Left lung (tissue), 10 donors: Measurements from ENCODE around the gene ZNF407. TPM values are rescaled to one million over a fixed set of nuclear protein-coding genes. Genes with fewer than 3 reads are reported as not detected.

ENCODE experiments used
- ATAC-seq: fragments of 200-7000 bp; cut with Tn5 transposase; one replicate; pipeline ENCODE4 v1.9.1; 2020; ENCODE audit warnings: moderate library complexity
- DNase-seq, 4 donors: peaks; one replicate each; pipeline ENCODE4 v3.0.0-alpha.2; 2013 to 2020
- H3K27ac ChIP-seq, 2 donors: fragments of 200-600 bp; sonication (generic) in 1 of 2; one replicate each; pipeline versions ENCODE4 v1.5.0 to v1.8.0; 2020 to 2021
- H3K27me3 ChIP-seq, 2 donors: fragments of 200-600 bp; sonication (generic) in 1 of 2; one replicate each; pipeline versions ENCODE4 v1.5.0 to v1.8.0; 2020 to 2021
- H3K36me3 ChIP-seq, 2 donors: fragments of 200-600 bp; sonication (generic) in 1 of 2; one replicate each; pipeline versions ENCODE4 v1.5.0 to v1.8.0; 2020 to 2021
- H3K4me1 ChIP-seq, 2 donors: fragments of 200-600 bp; one replicate each; pipeline ENCODE4 v1.8.0; 2021
- H3K4me3 ChIP-seq, 2 donors: fragments of 200-600 bp; sonication (generic) in 1 of 2; one replicate each; pipeline versions ENCODE4 v1.5.0 to v1.8.0; 2020 to 2021; ENCODE audit warnings: mild to moderate bottlenecking in 1 of 2
- H3K9me3 ChIP-seq, 2 donors: fragments of 200-600 bp; sonication (generic) in 1 of 2; one replicate each; pipeline versions ENCODE4 v1.5.0 to v1.8.0; 2020 to 2021
- intact Hi-C, 2 donors: fragments of 100-400 bp; cut with DNase I; formaldehyde crosslinking; loops; one replicate each; pipeline versions ENCODE4 v1.11.2 to v1.14.2; 2022
- polyA plus RNA-seq, 6 donors: library from polyadenylated mRNA; unstranded; fragments of 120-200 nt; gene quantifications; one replicate each; pipeline ENCODE4 v1.2.1, GENCODE V29; 2013; ENCODE audit not compliant: insufficient read length in 6 of 6
- total RNA-seq, 2 donors: library from RNA; stranded (reverse); fragmentation: NEBNext Ultra II Directional; extraction: Animal tissue kit (Norgen Biotek cat#: 25700); gene quantifications; one replicate each; pipeline ENCODE4 v1.2.1, GENCODE V29; 2021
- TF ChIP-seq, protein P1 (sequence below), 2 donors: fragments of 200-600 bp; sonication (generic) in 1 of 2; IDR thresholded peaks; one replicate each; pipeline versions ENCODE4 v1.5.0 to v1.8.0; 2021; ENCODE audit warnings: antibody characterized with exemption in 2 of 2
- donor health status: DM: no; HTN: yes; CAD: no.
- donor health status: DM: no; HTN: no; CAD: no.

Gene ZNF407
- total and polyA plus RNA-seq, 8 donors: 10.3 to 16.7 (median 11.3) TPM

- ATAC-seq: no peak
- H3K4me3 ChIP-seq: no peak overlapping the region
- intact Hi-C loops: no loop called here
- no peak overlapping the region for H3K27ac ChIP-seq
- TF ChIP-seq, protein P1, sequence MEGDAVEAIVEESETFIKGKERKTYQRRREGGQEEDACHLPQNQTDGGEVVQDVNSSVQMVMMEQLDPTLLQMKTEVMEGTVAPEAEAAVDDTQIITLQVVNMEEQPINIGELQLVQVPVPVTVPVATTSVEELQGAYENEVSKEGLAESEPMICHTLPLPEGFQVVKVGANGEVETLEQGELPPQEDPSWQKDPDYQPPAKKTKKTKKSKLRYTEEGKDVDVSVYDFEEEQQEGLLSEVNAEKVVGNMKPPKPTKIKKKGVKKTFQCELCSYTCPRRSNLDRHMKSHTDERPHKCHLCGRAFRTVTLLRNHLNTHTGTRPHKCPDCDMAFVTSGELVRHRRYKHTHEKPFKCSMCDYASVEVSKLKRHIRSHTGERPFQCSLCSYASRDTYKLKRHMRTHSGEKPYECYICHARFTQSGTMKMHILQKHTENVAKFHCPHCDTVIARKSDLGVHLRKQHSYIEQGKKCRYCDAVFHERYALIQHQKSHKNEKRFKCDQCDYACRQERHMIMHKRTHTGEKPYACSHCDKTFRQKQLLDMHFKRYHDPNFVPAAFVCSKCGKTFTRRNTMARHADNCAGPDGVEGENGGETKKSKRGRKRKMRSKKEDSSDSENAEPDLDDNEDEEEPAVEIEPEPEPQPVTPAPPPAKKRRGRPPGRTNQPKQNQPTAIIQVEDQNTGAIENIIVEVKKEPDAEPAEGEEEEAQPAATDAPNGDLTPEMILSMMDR (IDR thresholded peaks at IDR 0.05): no peak
- no peaks in the 10 kb centered on the region for H3K9me3 ChIP-seq
- no peaks in the 10 kb centered on the region for H3K4me1 ChIP-seq
- peaks cover 0 to 17% of the 10 kb centered on the region in 2 donors for H3K36me3 ChIP-seq
- no peaks in the 10 kb centered on the region for H3K27me3 ChIP-seq
- no peak for DNase-seq
Measured at GRCh38 chr18:74651327-74652128, 53.9 kb downstream of the ZNF407 start.

- Histone ChIP-seq H3K4me1 (no peaks in the 10 kb centered on the region), H3K9me3 (no peaks in the 10 kb centered on the region), H3K27ac (no peak overlapping the region), H3K27me3 (no peaks in the 10 kb centered on the region), H3K4me3 (no peak overlapping the region), H3K36me3 (peaks cover 0 to 8% of the 10 kb centered on the region in 2 donors)
- intact Hi-C loops: no loop called here
- TF ChIP-seq, protein P1 (IDR thresholded peaks at IDR 0.05): peak; percentile 33 to 48
- ATAC-seq (peak; percentile 66), DNase-seq (peak in 2 of 4 donors; percentile 13 to 36)
Measured at GRCh38 chr18:74652392-74652988, 54.8 kb downstream of the ZNF407 start.

DNA sequence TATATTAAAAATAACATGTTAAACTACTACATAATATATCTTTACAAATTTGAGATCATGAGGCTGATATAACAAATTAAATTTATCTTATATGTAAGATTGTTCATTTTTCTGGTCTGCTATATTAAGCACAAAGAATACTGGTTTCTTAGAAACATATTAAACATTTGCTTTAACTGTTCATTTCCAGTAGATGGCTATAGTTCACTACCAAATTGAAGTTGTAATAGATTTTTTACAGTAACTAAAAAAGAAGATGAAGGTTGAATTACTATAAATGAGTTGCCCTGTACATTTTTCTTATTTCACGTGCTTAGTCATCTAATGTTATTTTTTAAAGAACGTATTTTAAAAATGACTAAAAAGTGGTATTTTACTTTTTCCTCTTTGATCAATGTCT is 57.0 kb downstream of the ZNF407 start:
- TF ChIP-seq, protein P1 (IDR thresholded peaks at IDR 0.05): no peak
- no peaks in the 10 kb centered on the region for H3K36me3 ChIP-seq
- H3K4me1 ChIP-seq: no peaks in the 10 kb centered on the region
- ATAC-seq: peak; percentile 41
- no peaks in the 10 kb centered on the region for H3K27me3 ChIP-seq
- H3K4me3 ChIP-seq: no peak overlapping the region
- intact Hi-C loops: no loop called here
- peak in 1 of 4 donors; percentile 30 for DNase-seq
- H3K27ac ChIP-seq: no peak overlapping the region
- no peaks in the 10 kb centered on the region for H3K9me3 ChIP-seq

DNA sequence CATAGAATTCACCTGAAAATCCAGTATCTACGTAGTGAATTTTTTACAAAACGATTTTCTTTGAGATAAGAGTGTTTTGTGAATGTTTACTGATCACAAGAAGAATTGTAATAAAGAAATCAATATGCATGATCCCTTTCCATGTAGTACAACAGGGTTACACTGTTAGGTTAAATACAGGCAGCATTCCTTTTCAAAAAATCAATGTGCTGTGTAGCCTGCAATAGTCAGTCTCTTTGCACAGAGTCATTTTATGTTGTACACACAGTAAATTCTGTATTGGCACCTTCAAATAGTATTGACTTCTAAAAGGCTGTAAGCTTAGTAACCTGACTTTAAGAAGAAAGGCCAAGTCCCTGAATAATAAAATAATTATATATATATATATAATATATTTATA is 63.3 kb downstream of the ZNF407 start:
- TF ChIP-seq, protein P1 (IDR thresholded peaks at IDR 0.05): no peak
- Histone ChIP-seq H3K9me3 (no peaks in the 10 kb centered on the region), H3K4me3 (no peak overlapping the region), H3K36me3 (peaks cover 0 to 13% of the 10 kb centered on the region in 2 donors), H3K4me1 (no peaks in the 10 kb centered on the region), H3K27ac (no peak overlapping the region), H3K27me3 (no peaks in the 10 kb centered on the region)
- intact Hi-C loops: no loop called here
- ATAC-seq: no peak
- DNase-seq: no peak

DNA sequence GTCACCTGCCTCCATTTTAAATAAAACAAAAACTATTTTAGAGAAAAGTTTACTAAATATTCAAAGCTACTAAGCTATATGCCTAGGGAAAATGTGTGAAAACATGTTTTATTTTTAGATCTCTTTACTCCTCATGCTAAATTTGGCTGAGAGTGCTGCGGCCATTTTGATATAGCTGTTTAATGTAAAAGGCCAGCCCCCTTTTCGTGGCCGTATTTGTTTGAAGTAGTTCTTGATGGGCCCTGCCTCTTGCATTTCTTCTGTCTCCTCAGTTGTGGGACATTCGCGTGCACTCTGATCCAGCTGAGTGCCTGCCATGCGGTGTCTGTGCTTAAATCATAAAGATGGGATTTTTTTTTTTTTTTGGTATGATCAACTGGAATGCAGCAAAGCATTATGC is 64.0 kb downstream of the ZNF407 start:
- DNase-seq (peak in 1 of 4 donors; percentile 23), ATAC-seq (no peak)
- TF ChIP-seq, protein P1 (IDR thresholded peaks at IDR 0.05): no peak
- H3K4me3 ChIP-seq: no peak overlapping the region
- H3K36me3 ChIP-seq: peaks cover 0 to 15% of the 10 kb centered on the region in 2 donors
- no peak overlapping the region for H3K27ac ChIP-seq
- intact Hi-C loops: no loop called here
- no peaks in the 10 kb centered on the region for H3K4me1 ChIP-seq
- H3K9me3 ChIP-seq: no peaks in the 10 kb centered on the region
- H3K27me3 ChIP-seq: no peaks in the 10 kb centered on the region
